SU-DHL-6 (cell line): ENCODE measurements around the gene WNT1.

ENCODE experiments used
- CTCF ChIP-seq: fragments of 200-600 bp; sonication (generic); IDR thresholded peaks from one replicate; pipeline ENCODE4 v1.5.1; 2017; ENCODE audit warnings: antibody characterized with exemption, mild to moderate bottlenecking, low read length, moderate library complexity; ENCODE audit not compliant: insufficient read depth, poor library complexity, severe bottlenecking
- EZH2phosphoT487 ChIP-seq: fragments of 200-600 bp; sonication (generic), shearing (Covaris generic); conservative IDR thresholded peaks from 2 replicates; pipeline ENCODE4 v1.6.1; 2018; ENCODE audit warnings: mild to moderate bottlenecking, antibody characterized with exemption, low read length, moderate library complexity, mixed read lengths

GRCh38 chr12:48956279-48957140, 21.6 kb upstream of the WNT1 start:
- TF ChIP-seq CTCF (no peak), EZH2phosphoT487 (no peak)
